HepG2 (cell line): ENCODE data around the gene FBH1. TPM values are rescaled to one million over a fixed set of nuclear protein-coding genes. Genes with fewer than 3 reads are reported as not detected.

ENCODE experiments used
- ATRX ChIP-seq: sonication (generic); formaldehyde crosslinking; IDR thresholded peaks from 2 replicates; pipeline ENCODE4 v1.4.0; 2020; ENCODE audit warnings: missing genetic modification reagents, borderline replicate concordance
- E2F2 ChIP-seq: sonication (generic); formaldehyde crosslinking; IDR thresholded peaks from 2 replicates; pipeline ENCODE4 v1.4.0; 2020; ENCODE audit warnings: missing genetic modification reagents, borderline replicate concordance
- GTF2F1 ChIP-seq: fragments of 150-350 bp; IDR thresholded peaks from 2 replicates; pipeline ENCODE4 v1.6.1; 2014; ENCODE audit warnings: low read length
- HES4 ChIP-seq: sonication (generic); formaldehyde crosslinking; IDR thresholded peaks from 2 replicates; pipeline ENCODE4 v1.9.0; 2021; ENCODE audit warnings: mild to moderate bottlenecking, missing genetic modification reagents, borderline replicate concordance
- HNRNPUL1 ChIP-seq: fragments of 200-400 bp; formaldehyde crosslinking; IDR thresholded peaks from 2 replicates; pipeline ENCODE4 v1.6.1; 2017; ENCODE audit warnings: low read depth, mild to moderate bottlenecking, low read length, moderate library complexity
- IRF2 ChIP-seq: IDR thresholded peaks from 2 replicates; pipeline ENCODE4 v1.6.1; 2018; ENCODE audit warnings: missing genetic modification reagents, missing compliant biosample characterization
- ISX ChIP-seq: sonication (generic); formaldehyde crosslinking; conservative IDR thresholded peaks from 2 replicates; pipeline ENCODE4 v1.5.0; 2020; ENCODE audit warnings: missing genetic modification reagents
- MAF1 ChIP-seq: sonication (generic); formaldehyde crosslinking; IDR thresholded peaks from 2 replicates; pipeline ENCODE4 v1.5.0; 2020; ENCODE audit warnings: missing genetic modification reagents, borderline replicate concordance
- MAFG ChIP-seq: sonication (generic); formaldehyde crosslinking; IDR thresholded peaks from 2 replicates; pipeline ENCODE4 v1.5.1; 2020; ENCODE audit warnings: mild to moderate bottlenecking, missing genetic modification reagents
- NFYC ChIP-seq: IDR thresholded peaks from 2 replicates; pipeline ENCODE4 v1.6.1; 2016; ENCODE audit warnings: missing genetic modification reagents, missing compliant biosample characterization
- ONECUT2 ChIP-seq: sonication (generic); formaldehyde crosslinking; IDR thresholded peaks from 2 replicates; pipeline ENCODE4 v1.4.0; 2020; ENCODE audit warnings: missing genetic modification reagents
- PBX2 ChIP-seq: IDR thresholded peaks from 2 replicates; pipeline ENCODE4 v1.6.1; 2016; ENCODE audit warnings: control low read depth
- POLR2G ChIP-seq: fragments of 200-400 bp; formaldehyde crosslinking; IDR thresholded peaks from 2 replicates; pipeline ENCODE4 v1.6.1; 2018; ENCODE audit warnings: mild to moderate bottlenecking, low read depth, low read length, moderate library complexity
- RFX1 ChIP-seq: fragments of 450-650 bp; IDR thresholded peaks from 2 replicates; pipeline ENCODE4 v1.6.1; 2017
- RXRB ChIP-seq: IDR thresholded peaks from 2 replicates; pipeline ENCODE4 v1.6.1; 2016; ENCODE audit warnings: borderline replicate concordance, missing genetic modification reagents, missing compliant biosample characterization
- ZNF382 ChIP-seq: sonication (generic); formaldehyde crosslinking; IDR thresholded peaks from 2 replicates; pipeline ENCODE4 v1.5.0; 2020; ENCODE audit warnings: missing genetic modification reagents, mild to moderate bottlenecking, borderline replicate concordance
- ZSCAN31 ChIP-seq: sonication (generic); formaldehyde crosslinking; IDR thresholded peaks from 2 replicates; pipeline ENCODE4 v1.5.0; 2020; ENCODE audit warnings: low read depth, mild to moderate bottlenecking, missing genetic modification reagents
- polyA plus RNA-seq, 8 experiments: library from polyadenylated mRNA; depleted of rRNA in 3 of 8; stranded (reverse) in 7 of 8; unstranded in 1 of 8; fragments of >200 nt; fragmentation: Illumina TruSeq in 4 of 8; extraction: Trizol in 4 of 8; gene quantifications; 2 replicates each; pipeline versions ENCODE4 v1.2.1 to v1.2.3, GENCODE V29; 2011 to 2016; ENCODE audit warnings: low read depth in 4 of 8, missing spikeins in 1 of 8, mixed read lengths in 1 of 8; ENCODE audit not compliant: insufficient read depth in 1 of 8
- total RNA-seq, 5 experiments: library from RNA; depleted of rRNA; stranded (reverse); fragments of >200 nt; fragmentation: Illumina TruSeq; extraction: Trizol; gene quantifications; 2 replicates each; pipeline ENCODE4 v1.2.3, GENCODE V29; 2016; ENCODE audit warnings: low read depth in 1 of 5
- TF ChIP-seq, protein P1 (sequence below): sonication (generic); formaldehyde crosslinking; IDR thresholded peaks from 2 replicates; pipeline ENCODE4 v1.5.1; 2020; ENCODE audit warnings: missing genetic modification reagents, mild to moderate bottlenecking, borderline replicate concordance
- TF ChIP-seq, protein P2 (sequence below): sonication (generic); formaldehyde crosslinking; IDR thresholded peaks from 2 replicates; pipeline ENCODE4 v1.5.0; 2020; ENCODE audit warnings: missing genetic modification reagents
- TF ChIP-seq, protein P3 (sequence below): sonication (generic); formaldehyde crosslinking; IDR thresholded peaks from 2 replicates; pipeline ENCODE4 v1.8.1; 2023; ENCODE audit warnings: missing genetic modification reagents, mild to moderate bottlenecking, borderline replicate concordance
- TF ChIP-seq, protein P4 (sequence below): IDR thresholded peaks from 2 replicates; pipeline ENCODE4 v1.6.1; 2016; ENCODE audit warnings: missing biosample characterization, missing genetic modification reagents, low read depth

The FBH1 gene
- total and polyA plus RNA-seq, 2 of the 13 experiments (the other 11 are each of a cell fraction or from before 2014, with no cell fraction given) = 48.8 to 60.3 TPM

GRCh38 chr10:5855979-5856700 lies 33.9 kb upstream of the FBH1 start (continued):
- TF ChIP-seq HNRNPUL1 (no peak), PBX2 (CRISPR knock-in tag) (no peak), GTF2F1 (no peak), E2F2 (CRISPR knock-in tag) (no peak), HES4 (no peak), ISX (CRISPR knock-in tag) (no peak), ZNF382 (no peak), ONECUT2 (CRISPR knock-in tag) (no peak), ATRX (no peak), RFX1 (no peak), POLR2G (no peak), IRF2 (no peak), ZSCAN31 (peak; percentile 100), NFYC (CRISPR knock-in tag) (no peak), MAF1 (CRISPR knock-in tag) (no peak), RXRB (CRISPR knock-in tag) (0 out of 2 replicates have a peak, but pooled peaks have one; percentile 6), MAFG (CRISPR knock-in tag) (no peak)
- TF ChIP-seq, protein P1, sequence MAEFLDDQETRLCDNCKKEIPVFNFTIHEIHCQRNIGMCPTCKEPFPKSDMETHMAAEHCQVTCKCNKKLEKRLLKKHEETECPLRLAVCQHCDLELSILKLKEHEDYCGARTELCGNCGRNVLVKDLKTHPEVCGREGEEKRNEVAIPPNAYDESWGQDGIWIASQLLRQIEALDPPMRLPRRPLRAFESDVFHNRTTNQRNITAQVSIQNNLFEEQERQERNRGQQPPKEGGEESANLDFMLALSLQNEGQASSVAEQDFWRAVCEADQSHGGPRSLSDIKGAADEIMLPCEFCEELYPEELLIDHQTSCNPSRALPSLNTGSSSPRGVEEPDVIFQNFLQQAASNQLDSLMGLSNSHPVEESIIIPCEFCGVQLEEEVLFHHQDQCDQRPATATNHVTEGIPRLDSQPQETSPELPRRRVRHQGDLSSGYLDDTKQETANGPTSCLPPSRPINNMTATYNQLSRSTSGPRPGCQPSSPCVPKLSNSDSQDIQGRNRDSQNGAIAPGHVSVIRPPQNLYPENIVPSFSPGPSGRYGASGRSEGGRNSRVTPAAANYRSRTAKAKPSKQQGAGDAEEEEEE (CRISPR knock-in tag) = no peak
- TF ChIP-seq, protein P2, sequence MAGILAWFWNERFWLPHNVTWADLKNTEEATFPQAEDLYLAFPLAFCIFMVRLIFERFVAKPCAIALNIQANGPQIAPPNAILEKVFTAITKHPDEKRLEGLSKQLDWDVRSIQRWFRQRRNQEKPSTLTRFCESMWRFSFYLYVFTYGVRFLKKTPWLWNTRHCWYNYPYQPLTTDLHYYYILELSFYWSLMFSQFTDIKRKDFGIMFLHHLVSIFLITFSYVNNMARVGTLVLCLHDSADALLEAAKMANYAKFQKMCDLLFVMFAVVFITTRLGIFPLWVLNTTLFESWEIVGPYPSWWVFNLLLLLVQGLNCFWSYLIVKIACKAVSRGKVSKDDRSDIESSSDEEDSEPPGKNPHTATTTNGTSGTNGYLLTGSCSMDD (CRISPR knock-in tag) = no peak
- TF ChIP-seq, protein P3, sequence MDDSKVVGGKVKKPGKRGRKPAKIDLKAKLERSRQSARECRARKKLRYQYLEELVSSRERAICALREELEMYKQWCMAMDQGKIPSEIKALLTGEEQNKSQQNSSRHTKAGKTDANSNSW (CRISPR knock-in tag) = no peak
- TF ChIP-seq, protein P4, sequence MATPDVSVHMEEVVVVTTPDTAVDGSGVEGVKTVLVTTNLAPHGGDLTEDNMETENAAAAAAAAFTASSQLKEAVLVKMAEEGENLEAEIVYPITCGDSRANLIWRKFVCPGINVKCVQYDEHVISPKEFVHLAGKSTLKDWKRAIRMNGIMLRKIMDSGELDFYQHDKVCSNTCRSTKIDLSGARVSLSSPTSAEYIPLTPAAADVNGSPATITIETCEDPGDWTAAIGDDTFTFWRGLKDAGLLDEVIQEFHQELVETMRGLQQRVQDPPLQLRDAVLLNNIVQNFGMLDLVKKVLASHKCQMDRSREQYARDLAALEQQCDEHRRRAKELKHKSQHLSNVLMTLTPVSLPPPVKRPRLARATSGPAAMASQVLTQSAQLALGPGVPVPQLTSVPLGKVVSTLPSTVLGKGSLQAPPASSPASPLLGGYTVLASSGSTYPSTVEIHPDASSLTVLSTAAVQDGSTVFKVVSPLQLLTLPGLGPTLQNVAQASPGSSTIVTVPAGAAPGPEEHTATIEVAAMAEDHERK = no peak
